Neural cell (in vitro differentiated cells): ENCODE data around the gene PTX4. TPM values are rescaled to one million over a fixed set of nuclear protein-coding genes. Genes with fewer than 3 reads are reported as not detected.

ENCODE experiments used
- H2AFZ ChIP-seq: fragments of 200-600, 300-800 bp; sonication (generic), shearing (Covaris generic); 2 replicates; pipeline ENCODE4 v1.6.0; 2014; ENCODE audit warnings: low read depth, mild to moderate bottlenecking, antibody characterized with exemption, low read length, moderate library complexity
- H3F3A ChIP-seq: fragments of 200-600 bp; shearing (Covaris generic); 2 replicates; pipeline ENCODE4 v1.6.1; 2016; ENCODE audit warnings: mild to moderate bottlenecking, moderate library complexity, mixed read lengths, antibody characterized with exemption, low read length; ENCODE audit not compliant: insufficient read depth, poor library complexity, severe bottlenecking
- H3K27ac ChIP-seq: fragments of 200-600, 300-800 bp; sonication (generic), shearing (Covaris generic); 2 replicates; pipeline ENCODE4 v1.5.1; 2014; ENCODE audit warnings: mild to moderate bottlenecking, low read length, moderate library complexity
- H3K27me3 ChIP-seq: fragments of 300-800, 200-600 bp; sonication (generic), shearing (Covaris generic); 2 replicates; pipeline ENCODE4 v1.6.0; 2014; ENCODE audit warnings: mild to moderate bottlenecking, low read depth, low read length, moderate library complexity; ENCODE audit not compliant: insufficient read depth
- H3K36me3 ChIP-seq: fragments of 300-800, 200-600 bp; sonication (generic), shearing (Covaris generic); 2 replicates; pipeline ENCODE4 v1.5.1; 2014; ENCODE audit warnings: mild to moderate bottlenecking, antibody characterized with exemption, low read length, moderate library complexity; ENCODE audit not compliant: insufficient read depth
- H3K4me2 ChIP-seq: fragments of 300-800, 200-600 bp; sonication (generic), shearing (Covaris generic); 2 replicates; pipeline ENCODE4 v1.6.0; 2014; ENCODE audit warnings: mild to moderate bottlenecking, low read length
- H3K4me3 ChIP-seq: fragments of 300-800, 200-600 bp; sonication (generic), shearing (Covaris generic); 2 replicates; pipeline ENCODE4 v1.5.1; 2014; ENCODE audit warnings: mild to moderate bottlenecking, low read length, moderate library complexity
- H3K79me2 ChIP-seq: fragments of 200-600 bp; shearing (Covaris generic); replicated peaks from 2 replicates; pipeline ENCODE4 v1.6.0; 2014; ENCODE audit warnings: mild to moderate bottlenecking, low read length, moderate library complexity; ENCODE audit not compliant: insufficient read depth
- H3K9ac ChIP-seq: fragments of 300-800, 200-600 bp; sonication (generic), shearing (Covaris generic); 2 replicates; pipeline ENCODE4 v1.6.1; 2016; ENCODE audit warnings: mild to moderate bottlenecking, low read length, mixed read lengths
- H3K9me2 ChIP-seq: fragments of 200-600 bp; shearing (Covaris generic); 2 replicates; pipeline ENCODE4 v1.6.1; 2016; ENCODE audit warnings: mild to moderate bottlenecking, low read length, mixed read lengths; ENCODE audit not compliant: insufficient read depth
- H3K9me3 ChIP-seq: fragments of 200-600, 300-800 bp; sonication (generic), shearing (Covaris generic); 2 replicates; pipeline ENCODE4 v1.6.1; 2016; ENCODE audit warnings: mild to moderate bottlenecking, mixed run types, low read length, moderate library complexity, mixed read lengths
- H4K20me1 ChIP-seq: fragments of 200-600 bp; shearing (Covaris generic); 2 replicates; pipeline ENCODE4 v1.6.1; 2016; ENCODE audit warnings: mild to moderate bottlenecking, mixed run types; ENCODE audit not compliant: insufficient read depth
- EP300 ChIP-seq: fragments of 450-650 bp; conservative IDR thresholded peaks from 2 replicates; pipeline ENCODE4 v1.6.1; 2014; ENCODE audit warnings: antibody characterized with exemption, mild to moderate bottlenecking, moderate library complexity; ENCODE audit not compliant: poor library complexity, severe bottlenecking
- EZH2 ChIP-seq: fragments of 200-600, 300-800 bp; shearing (Covaris generic), sonication (generic); IDR thresholded peaks from 2 replicates; pipeline ENCODE4 v1.6.1; 2014; ENCODE audit warnings: antibody characterized with exemption, low read length, borderline replicate concordance, mild to moderate bottlenecking; ENCODE audit not compliant: insufficient read depth, poor library complexity, severe bottlenecking
- MXI1 ChIP-seq: fragments of 450-650 bp; conservative IDR thresholded peaks from 2 replicates; pipeline ENCODE4 v1.6.1; 2014; ENCODE audit warnings: antibody characterized with exemption, mild to moderate bottlenecking; ENCODE audit not compliant: poor library complexity, severe bottlenecking
- POLR2AphosphoS5 ChIP-seq: IDR thresholded peaks from 2 replicates; pipeline ENCODE4 v1.6.1; 2012
- RAD21 ChIP-seq: fragments of 450-650 bp; conservative IDR thresholded peaks from 2 replicates; pipeline ENCODE4 v1.6.1; 2014; ENCODE audit warnings: antibody characterized with exemption, mild to moderate bottlenecking, moderate library complexity
- SMC3 ChIP-seq: fragments of 450-650 bp; conservative IDR thresholded peaks from 2 replicates; pipeline ENCODE4 v1.6.1; 2014; ENCODE audit warnings: antibody characterized with exemption, mild to moderate bottlenecking, moderate library complexity; ENCODE audit not compliant: poor library complexity
- TAF1 ChIP-seq: IDR thresholded peaks from 2 replicates; pipeline ENCODE4 v1.6.1; 2012; ENCODE audit warnings: low read depth
- polyA plus RNA-seq: library from polyadenylated mRNA; depleted of rRNA; stranded (reverse); fragments of >200 nt; gene quantifications from 2 replicates; pipeline ENCODE4 v1.2.3, GENCODE V29; 2014
- TF ChIP-seq, protein P1 (sequence below): IDR thresholded peaks from 2 replicates; pipeline ENCODE4 v1.6.1; 2012; ENCODE audit warnings: borderline replicate concordance
- TF ChIP-seq, protein P2 (sequence below): fragments of 450-650 bp; IDR thresholded peaks from 2 replicates; pipeline ENCODE4 v1.5.1; 2014; ENCODE audit warnings: antibody characterized with exemption, mild to moderate bottlenecking, moderate library complexity; ENCODE audit not compliant: poor library complexity, severe bottlenecking

PTX4 gene
- polyA plus RNA-seq, 1 donor from 2014 or later: not detected

DNA sequence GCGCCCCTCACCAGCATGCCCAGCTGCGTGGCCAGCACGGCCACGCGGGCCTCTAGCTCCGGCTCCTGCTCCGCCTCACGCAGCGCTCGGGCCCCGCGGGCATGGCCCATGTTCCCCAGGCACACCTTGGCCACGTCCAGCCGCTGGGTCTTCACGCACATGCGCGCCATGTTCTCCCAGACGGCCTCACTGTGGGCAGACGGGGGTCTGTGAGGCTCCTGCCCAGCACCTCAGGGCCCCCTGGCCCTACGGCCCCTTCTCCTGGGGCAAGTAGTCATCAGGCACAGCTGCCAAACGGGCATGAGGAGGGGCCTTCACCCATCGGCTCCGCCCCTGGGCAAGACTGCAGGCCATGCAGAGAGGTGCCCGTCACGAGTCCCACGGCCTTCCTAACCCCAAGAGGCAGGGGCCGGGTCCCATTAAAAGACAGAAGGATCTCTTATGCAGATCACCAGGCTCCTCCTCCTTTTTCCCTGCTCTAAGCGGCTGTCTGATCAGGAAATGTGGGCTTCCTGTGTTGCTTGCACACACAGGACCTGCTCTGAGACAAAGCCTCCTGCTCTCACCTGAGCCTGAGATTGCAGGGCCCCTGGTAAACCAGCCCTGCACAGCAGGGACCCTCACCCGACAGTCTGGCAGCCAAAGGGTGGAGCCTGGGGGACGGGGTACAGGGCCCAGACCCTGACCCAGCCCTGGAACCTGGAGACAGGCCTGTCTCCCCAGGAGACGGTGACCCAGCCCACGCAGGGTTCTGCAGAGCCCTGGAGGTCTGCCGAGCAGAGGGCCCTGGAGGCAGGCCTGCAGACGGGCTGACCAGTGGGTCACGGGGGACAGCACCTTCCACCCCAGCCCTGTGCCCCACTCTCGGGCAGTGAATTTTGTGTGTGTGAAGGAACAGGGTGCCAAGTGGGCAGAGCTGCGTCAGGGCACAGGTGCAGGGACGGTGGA, 38.1 kb upstream of the PTX4 start:
- Histone ChIP-seq H3K79me2 (no peaks in the 10 kb centered on the region), H3K9ac (no peak overlapping the region), H2AFZ (no peak overlapping the region), H3K36me3 (no peaks in the 10 kb centered on the region), H3K4me3 (no peak overlapping the region), H4K20me1 (no peaks in the 10 kb centered on the region), H3K27me3 (no peaks in the 10 kb centered on the region), H3K27ac (no peak overlapping the region), H3F3A (no peaks in the 10 kb centered on the region), H3K9me2 (no peaks in the 10 kb centered on the region), H3K4me2 (no peak overlapping the region), H3K9me3 (no peaks in the 10 kb centered on the region)
- TF ChIP-seq TAF1 (no peak), MXI1 (no peak), SMC3 (no peak), EP300 (no peak), RAD21 (no peak)

DNA sequence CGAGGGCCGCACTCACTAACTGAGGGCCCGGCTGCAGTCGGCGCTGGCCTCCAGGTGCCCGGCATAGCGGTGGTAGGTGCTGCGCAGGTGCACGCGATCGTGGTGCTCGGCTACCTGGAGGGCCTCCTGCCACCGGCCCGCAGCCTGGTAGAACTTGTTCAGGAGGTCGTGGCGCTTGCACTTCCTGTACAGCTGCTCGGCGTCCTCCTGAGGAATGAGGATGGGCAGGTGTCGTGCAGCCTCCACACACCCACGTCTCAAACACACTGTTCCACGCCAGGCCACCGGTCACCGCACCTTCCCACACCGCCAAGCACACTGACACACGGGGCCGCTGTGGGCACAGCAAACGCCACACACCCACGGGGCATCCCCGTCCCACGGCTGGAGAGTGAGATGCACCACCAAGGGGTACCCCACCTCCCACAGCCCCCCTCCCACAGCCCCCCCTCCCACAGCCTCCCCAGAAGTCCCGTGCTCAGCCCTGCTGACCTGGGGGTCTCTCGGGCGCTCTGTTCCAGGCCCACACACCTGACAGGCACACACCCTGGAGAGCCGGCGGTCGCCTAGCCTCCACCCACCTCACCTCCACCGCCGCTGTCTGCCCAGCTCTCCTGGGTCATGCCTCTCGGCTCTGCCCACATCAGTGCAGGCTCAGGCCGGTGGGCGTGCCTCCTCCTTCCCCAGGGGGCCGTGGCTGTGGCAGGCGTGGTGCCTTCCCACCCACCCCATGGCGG, 37.3 kb upstream of the PTX4 start:
- H3K36me3 ChIP-seq: no peaks in the 10 kb centered on the region
- no peaks in the 10 kb centered on the region for H3K9me3 ChIP-seq
- H3K79me2 ChIP-seq: no peaks in the 10 kb centered on the region
- H3K4me3 ChIP-seq: no peak overlapping the region
- H4K20me1 ChIP-seq: no peaks in the 10 kb centered on the region
- H3K4me2 ChIP-seq: no peak overlapping the region
- no peak overlapping the region for H3K9ac ChIP-seq
- no peak overlapping the region for H3K27ac ChIP-seq
- H2AFZ ChIP-seq: no peak overlapping the region
- no peaks in the 10 kb centered on the region for H3K27me3 ChIP-seq
- no peaks in the 10 kb centered on the region for H3K9me2 ChIP-seq
- TF ChIP-seq RAD21: no peak
- TF ChIP-seq, protein P1, sequence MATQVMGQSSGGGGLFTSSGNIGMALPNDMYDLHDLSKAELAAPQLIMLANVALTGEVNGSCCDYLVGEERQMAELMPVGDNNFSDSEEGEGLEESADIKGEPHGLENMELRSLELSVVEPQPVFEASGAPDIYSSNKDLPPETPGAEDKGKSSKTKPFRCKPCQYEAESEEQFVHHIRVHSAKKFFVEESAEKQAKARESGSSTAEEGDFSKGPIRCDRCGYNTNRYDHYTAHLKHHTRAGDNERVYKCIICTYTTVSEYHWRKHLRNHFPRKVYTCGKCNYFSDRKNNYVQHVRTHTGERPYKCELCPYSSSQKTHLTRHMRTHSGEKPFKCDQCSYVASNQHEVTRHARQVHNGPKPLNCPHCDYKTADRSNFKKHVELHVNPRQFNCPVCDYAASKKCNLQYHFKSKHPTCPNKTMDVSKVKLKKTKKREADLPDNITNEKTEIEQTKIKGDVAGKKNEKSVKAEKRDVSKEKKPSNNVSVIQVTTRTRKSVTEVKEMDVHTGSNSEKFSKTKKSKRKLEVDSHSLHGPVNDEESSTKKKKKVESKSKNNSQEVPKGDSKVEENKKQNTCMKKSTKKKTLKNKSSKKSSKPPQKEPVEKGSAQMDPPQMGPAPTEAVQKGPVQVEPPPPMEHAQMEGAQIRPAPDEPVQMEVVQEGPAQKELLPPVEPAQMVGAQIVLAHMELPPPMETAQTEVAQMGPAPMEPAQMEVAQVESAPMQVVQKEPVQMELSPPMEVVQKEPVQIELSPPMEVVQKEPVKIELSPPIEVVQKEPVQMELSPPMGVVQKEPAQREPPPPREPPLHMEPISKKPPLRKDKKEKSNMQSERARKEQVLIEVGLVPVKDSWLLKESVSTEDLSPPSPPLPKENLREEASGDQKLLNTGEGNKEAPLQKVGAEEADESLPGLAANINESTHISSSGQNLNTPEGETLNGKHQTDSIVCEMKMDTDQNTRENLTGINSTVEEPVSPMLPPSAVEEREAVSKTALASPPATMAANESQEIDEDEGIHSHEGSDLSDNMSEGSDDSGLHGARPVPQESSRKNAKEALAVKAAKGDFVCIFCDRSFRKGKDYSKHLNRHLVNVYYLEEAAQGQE: no peak
- TF ChIP-seq, protein P2, sequence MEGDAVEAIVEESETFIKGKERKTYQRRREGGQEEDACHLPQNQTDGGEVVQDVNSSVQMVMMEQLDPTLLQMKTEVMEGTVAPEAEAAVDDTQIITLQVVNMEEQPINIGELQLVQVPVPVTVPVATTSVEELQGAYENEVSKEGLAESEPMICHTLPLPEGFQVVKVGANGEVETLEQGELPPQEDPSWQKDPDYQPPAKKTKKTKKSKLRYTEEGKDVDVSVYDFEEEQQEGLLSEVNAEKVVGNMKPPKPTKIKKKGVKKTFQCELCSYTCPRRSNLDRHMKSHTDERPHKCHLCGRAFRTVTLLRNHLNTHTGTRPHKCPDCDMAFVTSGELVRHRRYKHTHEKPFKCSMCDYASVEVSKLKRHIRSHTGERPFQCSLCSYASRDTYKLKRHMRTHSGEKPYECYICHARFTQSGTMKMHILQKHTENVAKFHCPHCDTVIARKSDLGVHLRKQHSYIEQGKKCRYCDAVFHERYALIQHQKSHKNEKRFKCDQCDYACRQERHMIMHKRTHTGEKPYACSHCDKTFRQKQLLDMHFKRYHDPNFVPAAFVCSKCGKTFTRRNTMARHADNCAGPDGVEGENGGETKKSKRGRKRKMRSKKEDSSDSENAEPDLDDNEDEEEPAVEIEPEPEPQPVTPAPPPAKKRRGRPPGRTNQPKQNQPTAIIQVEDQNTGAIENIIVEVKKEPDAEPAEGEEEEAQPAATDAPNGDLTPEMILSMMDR: no peak
- no peak for TF ChIP-seq MXI1
- TF ChIP-seq TAF1: no peak
- TF ChIP-seq POLR2AphosphoS5: no peak
- no peak for TF ChIP-seq SMC3
- TF ChIP-seq EZH2: no peak
- no peak for TF ChIP-seq EP300
- H3F3A ChIP-seq: no peaks in the 10 kb centered on the region
